ENCODE measurements around the gene CACNA1I.

DNA sequence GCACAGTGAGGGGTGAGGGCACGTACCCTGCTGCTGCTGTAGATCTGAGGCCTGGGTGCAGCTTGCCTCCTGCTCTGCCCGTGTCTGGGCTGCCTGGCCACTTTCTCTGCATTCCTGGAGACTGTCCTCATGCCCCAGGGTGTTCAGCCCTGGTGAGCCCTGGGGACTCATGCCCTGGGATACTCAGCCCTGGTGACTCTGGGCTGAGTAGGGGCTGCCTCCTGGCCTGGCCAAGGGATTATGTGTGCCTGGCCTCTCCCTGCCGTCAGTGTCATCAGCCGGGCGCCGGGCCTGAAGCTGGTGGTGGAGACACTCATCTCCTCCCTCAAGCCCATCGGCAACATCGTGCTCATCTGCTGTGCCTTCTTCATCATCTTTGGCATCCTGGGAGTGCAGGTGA, 94.7 kb downstream of the CACNA1I start:
- TF ChIP-seq, protein P1, sequence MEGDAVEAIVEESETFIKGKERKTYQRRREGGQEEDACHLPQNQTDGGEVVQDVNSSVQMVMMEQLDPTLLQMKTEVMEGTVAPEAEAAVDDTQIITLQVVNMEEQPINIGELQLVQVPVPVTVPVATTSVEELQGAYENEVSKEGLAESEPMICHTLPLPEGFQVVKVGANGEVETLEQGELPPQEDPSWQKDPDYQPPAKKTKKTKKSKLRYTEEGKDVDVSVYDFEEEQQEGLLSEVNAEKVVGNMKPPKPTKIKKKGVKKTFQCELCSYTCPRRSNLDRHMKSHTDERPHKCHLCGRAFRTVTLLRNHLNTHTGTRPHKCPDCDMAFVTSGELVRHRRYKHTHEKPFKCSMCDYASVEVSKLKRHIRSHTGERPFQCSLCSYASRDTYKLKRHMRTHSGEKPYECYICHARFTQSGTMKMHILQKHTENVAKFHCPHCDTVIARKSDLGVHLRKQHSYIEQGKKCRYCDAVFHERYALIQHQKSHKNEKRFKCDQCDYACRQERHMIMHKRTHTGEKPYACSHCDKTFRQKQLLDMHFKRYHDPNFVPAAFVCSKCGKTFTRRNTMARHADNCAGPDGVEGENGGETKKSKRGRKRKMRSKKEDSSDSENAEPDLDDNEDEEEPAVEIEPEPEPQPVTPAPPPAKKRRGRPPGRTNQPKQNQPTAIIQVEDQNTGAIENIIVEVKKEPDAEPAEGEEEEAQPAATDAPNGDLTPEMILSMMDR (IDR thresholded peaks at IDR 0.05), result no peak
- TF ChIP-seq POLR2A (IDR thresholded peaks at IDR 0.05; ENCODE audit: low read depth) (no peak), POLR2AphosphoS5 (IDR thresholded peaks at IDR 0.05) (no peak)

Measured in esophagus muscularis mucosa (tissue), 3 donors.